Measurements from ENCODE around the gene PARP16.

The PARP16 gene

GRCh38 chr15:65209701-65210643, 76.7 kb downstream of the PARP16 start:
- H3K27ac ChIP-seq (ENCODE audit: extremely low read depth, low read depth, low read length) = no peak overlapping the region
- ChIA-PET POLR2A (interaction anchor here (0.6 kb wide), 1 partner anchor 158 kb away, joined by 3 read pairs; no protein-coding TSS in a partner anchor), CTCF (interaction anchor here (0.6 kb wide), 1 partner anchor 25 kb away, joined by 4 read pairs; no protein-coding TSS in a partner anchor)
- no peaks in the 10 kb centered on the region for H3K9me3 ChIP-seq (ENCODE audit: control insufficient read depth, insufficient read depth, low read depth, low read length)
- no peaks in the 10 kb centered on the region for H3K36me3 ChIP-seq (ENCODE audit: control insufficient read depth in 2 of 2, insufficient read depth in 1 of 2, low read length in 2 of 2)
- H3K4me3 ChIP-seq (ENCODE audit: low read depth, low read length) = no peak overlapping the region
- TF ChIP-seq ZSCAN16 (tag by site-specific recombination; IDR thresholded peaks at IDR 0.05) = no peak
- peak; percentile 95 for TF ChIP-seq GLIS1 (tag by site-specific recombination; IDR thresholded peaks at IDR 0.05)
- no peaks in the 10 kb centered on the region for H3K4me1 ChIP-seq (ENCODE audit: control insufficient read depth, insufficient read depth, low read length)

- TF ChIP-seq GLIS2 (tag by site-specific recombination; IDR thresholded peaks at IDR 0.05) (no peak), ZNF133 (tag by site-specific recombination; IDR thresholded peaks at IDR 0.05) (no peak), ZNF571 (tag by site-specific recombination; IDR thresholded peaks at IDR 0.05) (no peak), ZNF692 (tag by site-specific recombination; IDR thresholded peaks at IDR 0.05) (no peak), KLF7 (tag by site-specific recombination; IDR thresholded peaks at IDR 0.05; ENCODE audit: borderline replicate concordance) (no peak), FEZF1 (tag by site-specific recombination; IDR thresholded peaks at IDR 0.05) (no peak), ZSCAN23 (tag by site-specific recombination; IDR thresholded peaks at IDR 0.05) (no peak), WT1 (tag by site-specific recombination; IDR thresholded peaks at IDR 0.05) (no peak), ZNF112 (tag by site-specific recombination; IDR thresholded peaks at IDR 0.05) (no peak), TCF7L2 (IDR thresholded peaks at IDR 0.05; ENCODE audit: borderline replicate concordance, low read depth, low read length) (no peak), ZNF555 (tag by site-specific recombination; conservative IDR thresholded peaks at IDR 0.05) (no peak), ZNF600 (tag by site-specific recombination; IDR thresholded peaks at IDR 0.05) (no peak), ZNF214 (tag by site-specific recombination; IDR thresholded peaks at IDR 0.05; ENCODE audit: borderline replicate concordance) (no peak), ZSCAN16 (tag by site-specific recombination; IDR thresholded peaks at IDR 0.05) (no peak), ZNF513 (tag by site-specific recombination; IDR thresholded peaks at IDR 0.05) (no peak), ZNF175 (tag by site-specific recombination; IDR thresholded peaks at IDR 0.05) (no peak), ZNF426 (tag by site-specific recombination; IDR thresholded peaks at IDR 0.05) (no peak), ZNF548 (tag by site-specific recombination; IDR thresholded peaks at IDR 0.05) (no peak), ZNF10 (tag by site-specific recombination; IDR thresholded peaks at IDR 0.05) (no peak), HOXA7 (CRISPR knock-in tag; IDR thresholded peaks at IDR 0.05; ENCODE audit: borderline replicate concordance) (no peak)
- ChIA-PET CTCF (interaction anchor here (0.8 to 1.2 kb wide), 2 partner anchors 9 to 63 kb away, joined by 4 read pairs; no protein-coding TSS in a partner anchor), POLR2A (interaction anchor here (0.5 to 0.7 kb wide), 2 partner anchors 33 to 337 kb away, joined by 3 read pairs; no protein-coding TSS in a partner anchor)
- Histone ChIP-seq H3K27ac (ENCODE audit: extremely low read depth, low read depth, low read length) (no peak overlapping the region), H3K4me1 (ENCODE audit: control insufficient read depth, insufficient read depth, low read length) (no peaks in the 10 kb centered on the region), H3K9me3 (ENCODE audit: control insufficient read depth, insufficient read depth, low read depth, low read length) (no peaks in the 10 kb centered on the region), H3K36me3 (ENCODE audit: control insufficient read depth in 2 of 2, insufficient read depth in 1 of 2, low read length in 2 of 2) (no peaks in the 10 kb centered on the region), H3K4me3 (ENCODE audit: low read depth, low read length) (no peak overlapping the region)
Measured at GRCh38 chr15:65208647-65209046, 78.0 kb downstream of the PARP16 start.
